Measurements from ENCODE around the gene LRRC56. TPM values are rescaled to one million over a fixed set of nuclear protein-coding genes. Genes with fewer than 3 reads are reported as not detected.

LRRC56 gene
- total RNA-seq, 1 experiment from 2014 or later, result 0.19 TPM

GRCh38 chr11:574632-575312, 37.4 kb downstream of the LRRC56 start:
- DNase-seq (ENCODE audit: low spot score), result no peak

GRCh38 chr11:575313-575995, 38.1 kb downstream of the LRRC56 start:
- no peak for DNase-seq (ENCODE audit: low spot score)

- peak; percentile 93 for DNase-seq (ENCODE audit: low spot score)
Measured at GRCh38 chr11:575996-576768, 38.9 kb downstream of the LRRC56 start, which contains the start of gene PHRF1. PHRF1 (plus strand) TSS chr11:576470; CDS start chr11:581513, 5,043 bp downstream.

- no peak for DNase-seq (ENCODE audit: low spot score)
Measured at GRCh38 chr11:576811-577610, 39.7 kb downstream of the LRRC56 start.

GRCh38 chr11:577611-577894, 40.2 kb downstream of the LRRC56 start:
- DNase-seq (ENCODE audit: low spot score), result no peak

GRCh38 chr11:578276-579035, 41.1 kb downstream of the LRRC56 start:
- no peak for DNase-seq (ENCODE audit: low spot score)

GRCh38 chr11:579830-580601, 42.7 kb downstream of the LRRC56 start:
- no peak for DNase-seq (ENCODE audit: low spot score)

- no peak for DNase-seq (ENCODE audit: low spot score)
Measured at GRCh38 chr11:581342-581741, 44.0 kb downstream of the LRRC56 start.

GRCh38 chr11:581752-582151, 44.4 kb downstream of the LRRC56 start:
- no peak for DNase-seq (ENCODE audit: low spot score)

GRCh38 chr11:584287-584686, 47.0 kb downstream of the LRRC56 start:
- DNase-seq (ENCODE audit: low spot score), result no peak

- no peak for DNase-seq (ENCODE audit: low spot score)
Measured at GRCh38 chr11:586376-587316, 49.3 kb downstream of the LRRC56 start.

GRCh38 chr11:587546-587945, 50.2 kb downstream of the LRRC56 start:
- no peak for DNase-seq (ENCODE audit: low spot score)

GRCh38 chr11:587978-588380, 50.7 kb downstream of the LRRC56 start:
- DNase-seq (ENCODE audit: low spot score), result no peak

- no peak for DNase-seq (ENCODE audit: low spot score)
Measured at GRCh38 chr11:589798-590197, 52.5 kb downstream of the LRRC56 start.

- DNase-seq (ENCODE audit: low spot score), result no peak
Measured at GRCh38 chr11:590997-591396, 53.7 kb downstream of the LRRC56 start.

GRCh38 chr11:592501-592900, 55.2 kb downstream of the LRRC56 start:
- no peak for DNase-seq (ENCODE audit: low spot score)

- no peak for DNase-seq (ENCODE audit: low spot score)
Measured at GRCh38 chr11:592918-593317, 55.6 kb downstream of the LRRC56 start.

GRCh38 chr11:593347-593746, 56.0 kb downstream of the LRRC56 start:
- no peak for DNase-seq (ENCODE audit: low spot score)

- no peak for DNase-seq (ENCODE audit: low spot score)
Measured at GRCh38 chr11:595400-595799, 58.1 kb downstream of the LRRC56 start.

Measured in H4 (cell line).